GM12892 (cell line): ENCODE data around the gene METTL8.

Experiments
- POLR2A ChIP-seq: IDR thresholded peaks from 2 replicates; pipeline ENCODE4 v1.6.1; 2011; ENCODE audit warnings: low read depth, low read length, control low read depth
- POLR2AphosphoS5 ChIP-seq: IDR thresholded peaks from 2 replicates; pipeline ENCODE4 v1.6.1; 2011; ENCODE audit warnings: low read depth, low read length, control low read depth

DNA sequence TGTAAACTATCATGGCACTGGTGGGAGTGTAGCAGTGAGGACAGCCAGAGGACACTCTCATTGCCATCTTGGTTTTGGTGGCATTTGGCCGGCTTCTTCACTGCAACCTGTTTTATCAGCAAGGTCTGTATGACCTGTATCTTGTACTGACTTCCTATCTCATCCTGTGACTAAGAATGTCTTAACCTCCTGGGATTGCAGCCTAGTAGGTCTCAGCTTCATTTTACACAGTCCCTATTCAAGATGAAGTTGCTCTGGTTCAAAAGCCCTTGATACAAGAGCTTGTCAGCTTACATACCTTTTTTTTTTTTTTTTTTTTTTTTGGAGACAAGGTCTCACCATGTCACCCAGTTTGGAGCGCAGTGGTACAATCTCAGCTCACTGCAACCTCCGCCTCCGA, 110.9 kb downstream of the METTL8 start:
- TF ChIP-seq POLR2AphosphoS5 (no peak), POLR2A (no peak)
